Measurements from ENCODE around the gene HOMER2. TPM values are rescaled to one million over a fixed set of nuclear protein-coding genes. Genes with fewer than 3 reads are reported as not detected.
"Not testable (repeated sequence)": the region's sequence is repeated elsewhere in the genome, so short reads cannot be mapped to it uniquely, and the experiment has no call there.

The HOMER2 gene
- total RNA-seq, 1 donor from 2014 or later: 55.1 TPM

DNA sequence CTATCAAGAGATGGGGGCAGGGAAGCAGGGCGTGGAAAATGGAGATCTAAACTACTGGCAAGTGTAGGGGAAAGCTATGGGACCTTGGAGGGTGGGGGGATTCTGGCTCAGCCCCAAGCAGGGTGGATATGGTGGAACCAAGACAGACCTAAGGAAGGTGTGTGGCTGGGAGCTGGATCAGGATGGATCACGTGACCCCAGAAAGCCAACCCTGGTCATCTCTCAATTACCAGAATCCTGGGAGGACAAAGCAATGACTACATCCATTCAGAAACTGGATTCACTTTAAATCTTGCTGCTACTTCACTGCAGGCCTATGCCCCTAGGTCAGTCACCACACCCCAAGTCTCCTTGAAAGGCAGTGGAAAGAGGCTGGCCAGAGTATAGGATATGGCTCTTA lies 74.7 kb downstream of the HOMER2 start:
- DNase-seq (no peak), ATAC-seq (ENCODE audit: poor library complexity) (no peak)
- intact Hi-C loops (cut with DNase I): no loop called here

DNA sequence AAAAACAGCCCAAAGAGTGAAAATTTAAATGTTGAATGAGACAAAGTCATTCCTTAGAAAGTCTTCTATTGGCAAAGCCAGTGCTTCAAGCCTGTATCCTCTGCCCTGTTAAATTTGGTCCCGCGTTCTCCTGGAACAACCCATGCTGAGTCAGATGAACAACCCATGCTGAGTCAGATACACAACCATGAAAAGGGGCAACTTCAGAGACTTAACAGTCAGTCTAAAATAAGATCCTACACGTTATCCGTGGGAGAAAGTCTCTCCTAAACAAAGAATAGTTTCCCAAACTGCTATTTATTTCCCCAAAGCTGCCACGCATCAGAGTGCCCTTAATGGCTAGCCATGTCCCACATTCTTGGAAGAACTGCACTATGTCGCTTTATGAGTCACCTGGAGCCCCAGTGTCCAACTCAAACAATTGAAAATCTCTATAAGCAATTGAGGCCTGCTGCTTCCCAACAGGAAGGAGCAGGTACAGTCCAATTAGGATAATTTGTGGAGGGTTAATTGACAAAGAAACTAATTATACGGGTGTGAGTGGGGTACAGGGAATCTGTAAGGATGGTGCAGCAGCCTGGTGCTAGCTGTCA lies 77.0 kb downstream of the HOMER2 start:
- no peak for ATAC-seq (ENCODE audit: poor library complexity)
- intact Hi-C loops (cut with DNase I): no loop called here

GRCh38 chr15:82874961-82875360 lies 77.6 kb downstream of the HOMER2 start:
- ATAC-seq (ENCODE audit: poor library complexity): no peak
- intact Hi-C loops (cut with DNase I): no loop called here
- no peak for DNase-seq

More for the DNA sequence above, 77.0 kb downstream of the HOMER2 start:
- DNase-seq: no peak

GRCh38 chr15:82874267-82874666 lies 78.3 kb downstream of the HOMER2 start:
- no peak for ATAC-seq (ENCODE audit: poor library complexity)

GRCh38 chr15:82873000-82873680 lies 79.4 kb downstream of the HOMER2 start:
- ATAC-seq (ENCODE audit: poor library complexity) (peak; percentile 88), DNase-seq (peak; percentile 52)
- intact Hi-C loops (cut with DNase I): no loop called here

More at GRCh38 chr15:82874267-82874666, 78.3 kb downstream of the HOMER2 start:
- intact Hi-C loops (cut with DNase I): no loop called here
- DNase-seq: no peak

- DNase-seq: no peak
- ATAC-seq (ENCODE audit: poor library complexity): no peak
- intact Hi-C loops (cut with DNase I): no loop called here
Observed at GRCh38 chr15:82871832-82872484, 80.6 kb downstream of the HOMER2 start.

- intact Hi-C loops (cut with DNase I): no loop called here
- ATAC-seq (ENCODE audit: poor library complexity) (no peak), DNase-seq (no peak)
Observed at GRCh38 chr15:82871358-82871757, 81.2 kb downstream of the HOMER2 start.

GRCh38 chr15:82870727-82871320 lies 81.7 kb downstream of the HOMER2 start:
- intact Hi-C loops (cut with DNase I): no loop called here
- DNase-seq (no peak), ATAC-seq (ENCODE audit: poor library complexity) (no peak)

DNA sequence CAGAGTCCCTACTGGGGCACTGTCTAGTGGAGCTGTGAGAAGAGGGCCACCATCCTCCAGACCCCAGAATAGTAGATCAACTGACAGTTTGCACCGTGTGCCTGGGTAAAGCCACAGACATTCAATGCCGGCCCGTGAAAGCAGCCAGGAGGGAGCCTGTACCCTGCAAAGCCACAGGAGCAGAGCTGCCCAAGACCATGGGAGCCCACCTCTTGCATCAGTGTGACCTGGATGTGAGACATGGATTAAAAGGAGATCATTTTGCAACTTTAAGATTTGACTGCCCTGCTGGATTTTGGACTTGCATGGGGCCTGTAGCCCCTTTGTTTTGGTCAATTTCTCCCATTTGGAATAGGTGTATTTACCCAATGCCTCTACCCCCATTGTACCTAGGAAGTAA lies 86.5 kb downstream of the HOMER2 start:
- ATAC-seq (ENCODE audit: poor library complexity); intact Hi-C loops (cut with DNase I); DNase-seq: not testable (repeated sequence)

GRCh38 chr15:82865581-82865980 lies 86.9 kb downstream of the HOMER2 start:
- intact Hi-C loops (cut with DNase I); DNase-seq; ATAC-seq (ENCODE audit: poor library complexity): not testable (repeated sequence)

GRCh38 chr15:82864967-82865366 lies 87.6 kb downstream of the HOMER2 start:
- no peak for ATAC-seq (ENCODE audit: poor library complexity)
- intact Hi-C loops (cut with DNase I): no loop called here
- no peak for DNase-seq

DNA sequence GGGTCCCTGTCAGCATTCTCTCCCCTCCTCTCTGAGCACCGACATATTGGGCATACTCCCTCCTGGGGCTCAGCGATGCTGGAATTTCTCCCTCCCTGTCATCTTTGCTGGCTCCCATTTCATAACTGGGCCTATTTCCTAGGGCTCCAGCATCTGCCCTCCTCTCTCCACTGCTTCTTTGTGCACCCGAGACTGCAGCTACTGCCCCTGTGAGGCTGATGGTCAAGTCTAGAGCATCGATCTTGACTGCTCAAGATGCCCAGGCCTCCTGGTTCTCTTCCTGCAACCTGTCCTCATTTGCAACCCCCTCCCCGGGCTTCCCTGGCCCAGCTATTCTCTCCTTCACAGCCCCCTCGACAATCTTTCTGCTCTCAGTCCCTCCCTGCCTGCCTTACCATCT lies 89.6 kb downstream of the HOMER2 start:
- ATAC-seq (ENCODE audit: poor library complexity): no peak
- intact Hi-C loops (cut with DNase I): no loop called here
- DNase-seq: no peak

DNA sequence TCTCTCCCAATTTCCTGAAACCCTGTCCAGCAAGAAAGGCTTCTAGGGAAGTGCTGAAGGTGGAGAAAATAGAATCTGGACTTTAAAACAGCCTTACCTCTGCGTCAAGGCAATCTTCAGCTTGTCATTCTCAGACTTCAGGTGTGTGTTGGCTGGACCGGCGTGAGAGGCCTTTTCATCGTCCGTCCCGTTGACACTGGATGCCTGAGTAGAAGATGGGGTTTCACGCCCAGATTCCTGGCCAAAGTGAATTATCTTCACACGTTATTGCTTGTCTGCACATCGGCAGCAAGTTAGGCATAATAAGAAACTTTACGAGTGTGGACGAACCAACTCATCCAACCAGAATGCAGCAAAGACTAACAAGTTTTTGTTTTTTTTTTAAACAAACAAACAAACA lies 93.6 kb downstream of the HOMER2 start:
- no peak for ATAC-seq (ENCODE audit: poor library complexity)
- no peak for DNase-seq
- intact Hi-C loops (cut with DNase I): no loop called here

GRCh38 chr15:82856397-82857170 lies 95.9 kb downstream of the HOMER2 start:
- ATAC-seq (ENCODE audit: poor library complexity): no peak
- intact Hi-C loops (cut with DNase I): no loop called here
- DNase-seq: no peak

DNA sequence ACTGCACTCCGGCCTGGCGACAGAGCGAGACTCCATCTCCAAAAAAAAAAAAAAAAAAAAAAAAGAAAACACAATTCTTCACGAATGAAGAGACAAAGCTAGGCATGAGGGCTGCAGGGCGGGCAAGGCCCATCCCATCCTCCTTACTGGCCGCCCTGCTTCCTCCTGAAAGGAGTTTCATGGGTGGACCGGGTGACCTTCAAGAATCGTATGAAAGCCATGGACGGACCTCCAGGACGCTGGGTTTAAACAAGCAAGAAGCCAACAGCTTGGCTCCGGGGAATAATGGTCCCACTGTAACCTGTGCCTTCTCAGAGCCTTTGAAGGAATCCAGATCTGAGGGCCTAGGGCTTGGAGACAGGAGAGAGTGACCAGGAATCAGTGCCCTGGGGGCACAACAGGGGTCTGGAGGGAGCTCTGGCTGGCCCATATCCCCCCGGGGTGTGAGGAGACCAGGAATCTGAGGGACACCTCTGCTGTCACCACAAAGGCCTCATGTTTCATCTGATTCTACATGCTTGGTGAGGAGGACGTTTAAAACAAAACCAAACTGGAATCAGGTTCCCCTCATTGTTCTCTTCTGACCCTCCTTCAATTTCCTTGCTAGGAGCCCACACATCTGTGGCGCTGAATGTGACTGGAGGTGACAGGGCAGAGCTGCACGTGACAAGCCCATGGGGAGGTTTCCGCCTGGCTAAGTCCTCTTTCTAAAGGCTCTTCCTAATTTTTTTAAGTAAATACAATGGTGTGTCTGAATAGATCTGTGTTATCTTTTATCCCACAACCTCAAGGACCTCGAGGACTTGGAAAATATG lies 97.0 kb downstream of the HOMER2 start:
- intact Hi-C loops (cut with DNase I): no loop called here
- DNase-seq (no peak), ATAC-seq (ENCODE audit: poor library complexity) (no peak)

- intact Hi-C loops (cut with DNase I): no loop called here
- DNase-seq (no peak), ATAC-seq (ENCODE audit: poor library complexity) (no peak)
Observed at GRCh38 chr15:82854554-82854953, 98.0 kb downstream of the HOMER2 start.

GRCh38 chr15:82852941-82853561 lies 99.5 kb downstream of the HOMER2 start:
- intact Hi-C loops (cut with DNase I): no loop called here
- DNase-seq (no peak), ATAC-seq (ENCODE audit: poor library complexity) (no peak)

Measured in Right ventricle myocardium superior (tissue), 1 donor.